Activated CD8-positive, alpha-beta T cell treated with anti-CD3 and anti-CD28 coated beads for 36 hours (primary cell): Measurements from ENCODE around the gene CLSTN2. TPM values are rescaled to one million over a fixed set of nuclear protein-coding genes. Genes with fewer than 3 reads are reported as not detected.

Source experiments
- ATAC-seq: fragments of 200-7000 bp; cut with Tn5 transposase; one replicate; pipeline ENCODE4 v1.10.0; 2021; ENCODE audit warnings: mild to moderate bottlenecking, moderate library complexity
- CTCF ChIA-PET: fragments of 350-600 bp; sonication (Branson Sonifier 250); formaldehyde crosslinking; loops from one replicate; lab custom pipeline; 2021; ENCODE audit warnings: antibody characterized with exemption; lab: Charles Lee
- POLR2A ChIA-PET: fragments of 350-600 bp; sonication (Branson Sonifier 250); formaldehyde crosslinking; loops from one replicate; lab custom pipeline; 2021; ENCODE audit warnings: antibody characterized with exemption; lab: Charles Lee
- DNase-seq: peaks from one replicate; pipeline ENCODE4 v3.0.0-alpha.2; 2020
- H3K27ac Mint-ChIP-seq: one replicate; pipeline ENCODE4 v1.8.0; 2021; ENCODE audit warnings: mild to moderate bottlenecking, mixed read lengths
- H3K27me3 Mint-ChIP-seq: one replicate; pipeline ENCODE4 v1.8.0; 2021; ENCODE audit warnings: mixed read lengths
- H3K36me3 Mint-ChIP-seq: one replicate; pipeline ENCODE4 v1.8.0; 2021; ENCODE audit warnings: low read depth, mixed read lengths
- H3K4me1 Mint-ChIP-seq: one replicate; pipeline ENCODE4 v1.8.0; 2021; ENCODE audit warnings: low read depth, mixed read lengths
- H3K4me3 Mint-ChIP-seq: one replicate; pipeline ENCODE4 v1.8.0; 2021; ENCODE audit warnings: mild to moderate bottlenecking, moderate library complexity, mixed read lengths
- H3K9me3 Mint-ChIP-seq: one replicate; pipeline ENCODE4 v1.8.0; 2021; ENCODE audit warnings: mixed read lengths
- CTCF ChIP-seq: fragments of 200-600 bp; IDR thresholded peaks from one replicate; pipeline ENCODE4 v1.8.0; 2022; ENCODE audit warnings: antibody characterized with exemption, mild to moderate bottlenecking
- intact Hi-C: fragments of 100-400 bp; cut with micrococcal nuclease; formaldehyde crosslinking; loops from one replicate; pipeline ENCODE4 v1.10.0; 2022
- total RNA-seq, 2 experiments: library from RNA; stranded (reverse); gene quantifications; one replicate each; pipeline ENCODE4 v1.2.3, GENCODE V29; 2021

CLSTN2 gene
- total RNA-seq, 2 experiments from 2014 or later, result not detected

- ChIA-PET POLR2A (no interaction called here), CTCF (no interaction called here)
- H3K27ac Mint-ChIP-seq, result no peak overlapping the region
Observed at GRCh38 chr3:140165781-140166180, 230.8 kb downstream of the CLSTN2 start.

GRCh38 chr3:140166861-140167599 lies 232.0 kb downstream of the CLSTN2 start:
- Mint-ChIP-seq H3K27ac (no peak overlapping the region), H3K36me3 (no peaks in the 10 kb centered on the region), H3K9me3 (no peaks in the 10 kb centered on the region), H3K4me3 (no peak overlapping the region), H3K27me3 (peaks cover 3% of the 10 kb centered on the region), H3K4me1 (no peaks in the 10 kb centered on the region)
- no peak for TF ChIP-seq CTCF
- ChIA-PET POLR2A (no interaction called here), CTCF (no interaction called here)
- no peak for DNase-seq
- intact Hi-C loops, result no loop called here
- ATAC-seq, result no peak

More at GRCh38 chr3:140165781-140166180, 230.8 kb downstream of the CLSTN2 start:
- no peak for TF ChIP-seq CTCF
- Mint-ChIP-seq H3K27me3 (peaks cover 5% of the 10 kb centered on the region), H3K36me3 (no peaks in the 10 kb centered on the region), H3K4me1 (no peaks in the 10 kb centered on the region), H3K4me3 (no peak overlapping the region), H3K9me3 (no peaks in the 10 kb centered on the region)
- DNase-seq, result no peak
- ATAC-seq, result no peak
- intact Hi-C loops, result no loop called here

- DNase-seq, result no peak
- TF ChIP-seq CTCF, result no peak
- no peak overlapping the region for H3K27ac Mint-ChIP-seq
- no peaks in the 10 kb centered on the region for H3K36me3 Mint-ChIP-seq
- intact Hi-C loops, result no loop called here
- CTCF ChIA-PET, result no interaction called here
- peaks cover 4% of the 10 kb centered on the region for H3K27me3 Mint-ChIP-seq
- H3K4me1 Mint-ChIP-seq, result no peaks in the 10 kb centered on the region
- POLR2A ChIA-PET, result no interaction called here
- H3K4me3 Mint-ChIP-seq, result no peak overlapping the region
- ATAC-seq, result no peak
- no peaks in the 10 kb centered on the region for H3K9me3 Mint-ChIP-seq
Observed at GRCh38 chr3:140167600-140168281, 232.8 kb downstream of the CLSTN2 start.

GRCh38 chr3:140170612-140171011 lies 235.6 kb downstream of the CLSTN2 start:
- DNase-seq (no peak), ATAC-seq (no peak)
- Mint-ChIP-seq H3K9me3 (no peaks in the 10 kb centered on the region), H3K4me1 (no peaks in the 10 kb centered on the region), H3K27me3 (peaks cover 7% of the 10 kb centered on the region), H3K27ac (no peak overlapping the region), H3K36me3 (no peaks in the 10 kb centered on the region), H3K4me3 (no peak overlapping the region)
- no peak for TF ChIP-seq CTCF
- intact Hi-C loops, result no loop called here
- ChIA-PET POLR2A (no interaction called here), CTCF (no interaction called here)

- no peak for ATAC-seq
- Mint-ChIP-seq H3K36me3 (no peaks in the 10 kb centered on the region), H3K9me3 (no peaks in the 10 kb centered on the region), H3K4me3 (no peak overlapping the region), H3K4me1 (no peaks in the 10 kb centered on the region), H3K27me3 (peaks cover 8% of the 10 kb centered on the region), H3K27ac (no peak overlapping the region)
- intact Hi-C loops, result no loop called here
- no peak for DNase-seq
- POLR2A ChIA-PET, result no interaction called here
- CTCF ChIA-PET, result no interaction called here
- TF ChIP-seq CTCF, result no peak
Observed at GRCh38 chr3:140176526-140176925, 241.5 kb downstream of the CLSTN2 start.
